ENCODE results near the gene NFIX.

Gene NFIX

GRCh38 chr19:13033819-13034611 is 38.7 kb downstream of the NFIX start:
- peak in 38 of 51 donors; percentile 18 to 85 (median 62) for DNase-seq

- no peak for DNase-seq
Observed at GRCh38 chr19:13034636-13035035, 39.4 kb downstream of the NFIX start.

GRCh38 chr19:13035820-13036365 is 40.6 kb downstream of the NFIX start:
- DNase-seq = no peak

- DNase-seq = peak in 1 of 51 donors; percentile 17
Observed at GRCh38 chr19:13036366-13036976, 41.2 kb downstream of the NFIX start.

GRCh38 chr19:13037161-13037560 is 41.9 kb downstream of the NFIX start:
- no peak for DNase-seq

- DNase-seq = peak in 1 of 51 donors; percentile 54
Observed at GRCh38 chr19:13037731-13038130, 42.5 kb downstream of the NFIX start.

- DNase-seq = no peak
Observed at GRCh38 chr19:13038306-13039210, 43.3 kb downstream of the NFIX start.

- no peak for DNase-seq
Observed at GRCh38 chr19:13039211-13039789, 44.0 kb downstream of the NFIX start.

GRCh38 chr19:13040232-13040947 is 45.1 kb downstream of the NFIX start:
- no peak for DNase-seq

- no peak for DNase-seq
Observed at GRCh38 chr19:13040948-13041292, 45.6 kb downstream of the NFIX start.

- DNase-seq = no peak
Observed at GRCh38 chr19:13042443-13043130, 47.3 kb downstream of the NFIX start.

GRCh38 chr19:13043285-13043684 is 48.0 kb downstream of the NFIX start:
- no peak for DNase-seq

- DNase-seq = peak in 1 of 51 donors; percentile 68
Observed at GRCh38 chr19:13044231-13044836, 49.1 kb downstream of the NFIX start.

GRCh38 chr19:13045812-13046211 is 50.5 kb downstream of the NFIX start:
- DNase-seq = no peak

GRCh38 chr19:13047374-13047773 is 52.1 kb downstream of the NFIX start:
- no peak for DNase-seq

GRCh38 chr19:13050274-13050673 is 55.0 kb downstream of the NFIX start:
- DNase-seq = no peak

GRCh38 chr19:13051557-13052165 is 56.4 kb downstream of the NFIX start:
- DNase-seq = peak in 13 of 51 donors; percentile 22 to 54 (median 35)

- DNase-seq = no peak
Observed at GRCh38 chr19:13052447-13053175, 57.3 kb downstream of the NFIX start.
